OCI-LY1 (cell line): ENCODE results near the gene TARS2.

Experiments used
- H2AFZ ChIP-seq: fragments of 200-600 bp; sonication (generic), shearing (Covaris generic); 2 replicates; pipeline ENCODE4 v1.6.0; 2014; ENCODE audit warnings: antibody characterized with exemption, mild to moderate bottlenecking, low read length
- H3F3A ChIP-seq: fragments of 200-600 bp; sonication (generic), shearing (Covaris generic); 2 replicates; pipeline ENCODE4 v1.6.0; 2014; ENCODE audit warnings: mild to moderate bottlenecking, antibody characterized with exemption, low read length, moderate library complexity; ENCODE audit not compliant: insufficient read depth
- H3K27ac ChIP-seq: fragments of 200-600 bp; sonication (generic); 2 replicates; pipeline ENCODE4 v1.5.1; 2014; ENCODE audit warnings: low read length, mixed run types, mild to moderate bottlenecking, low read depth; ENCODE audit not compliant: poor library complexity, severe bottlenecking
- H3K27me3 ChIP-seq: fragments of 200-600 bp; sonication (generic); 2 replicates; pipeline ENCODE4 v1.6.0; 2014; ENCODE audit warnings: antibody characterized with exemption, mild to moderate bottlenecking, low read length, moderate library complexity; ENCODE audit not compliant: insufficient read depth
- H3K36me3 ChIP-seq: fragments of 200-600 bp; sonication (generic); 2 replicates; pipeline ENCODE4 v1.6.1; 2014; ENCODE audit warnings: mild to moderate bottlenecking, antibody characterized with exemption, low read length, moderate library complexity, mixed read lengths; ENCODE audit not compliant: insufficient read depth
- H3K4me1 ChIP-seq: fragments of 200-600 bp; sonication (generic); 2 replicates; pipeline ENCODE4 v1.5.1; 2014; ENCODE audit warnings: mild to moderate bottlenecking, low read length, moderate library complexity; ENCODE audit not compliant: insufficient read depth, severe bottlenecking
- H3K4me2 ChIP-seq: fragments of 200-600 bp; sonication (generic), shearing (Covaris generic); 2 replicates; pipeline ENCODE4 v1.6.1; 2014; ENCODE audit warnings: low read length
- H3K4me3 ChIP-seq: fragments of 200-600 bp; sonication (generic); 2 replicates; pipeline ENCODE4 v1.5.1; 2014; ENCODE audit warnings: low read length, low read depth, mild to moderate bottlenecking, mixed read lengths; ENCODE audit not compliant: poor library complexity, severe bottlenecking
- H3K79me2 ChIP-seq: fragments of 200-600 bp; shearing (Covaris generic); 2 replicates; pipeline ENCODE4 v1.6.1; 2016; ENCODE audit warnings: mixed run types, low read length, mixed read lengths; ENCODE audit not compliant: insufficient read depth
- H3K9ac ChIP-seq: fragments of 200-600 bp; sonication (generic), shearing (Covaris generic); 2 replicates; pipeline ENCODE4 v1.6.1; 2014; ENCODE audit warnings: mild to moderate bottlenecking, low read length, mixed read lengths
- H3K9me2 ChIP-seq: fragments of 200-600 bp; sonication (generic), shearing (Covaris generic); 2 replicates; pipeline ENCODE4 v1.6.1; 2014; ENCODE audit warnings: low read depth, mild to moderate bottlenecking, low read length, mixed read lengths
- H3K9me3 ChIP-seq: fragments of 200-600 bp; shearing (Covaris generic); 2 replicates; pipeline ENCODE4 v1.6.1; 2014; ENCODE audit warnings: low read length, mixed read lengths
- H4K20me1 ChIP-seq: fragments of 200-600 bp; sonication (generic), shearing (Covaris generic); 2 replicates; pipeline ENCODE4 v1.6.0; 2016; ENCODE audit warnings: mild to moderate bottlenecking, low read length; ENCODE audit not compliant: insufficient read depth
- CTCF ChIP-seq: fragments of 200-600 bp; sonication (generic), shearing (Covaris generic); IDR thresholded peaks from 2 replicates; pipeline ENCODE4 v1.5.1; 2017; ENCODE audit warnings: mild to moderate bottlenecking, antibody characterized with exemption, low read length, moderate library complexity, mixed read lengths
- EZH2 ChIP-seq: fragments of 200-600 bp; sonication (generic), shearing (Covaris generic); IDR thresholded peaks from 2 replicates; pipeline ENCODE4 v1.8.0; 2017; ENCODE audit warnings: borderline replicate concordance, mixed run types, mild to moderate bottlenecking, antibody characterized with exemption, low read length, moderate library complexity, mixed read lengths

Gene TARS2

GRCh38 chr1:150553392-150554085, 66.3 kb downstream of the TARS2 start:
- Histone ChIP-seq H3K79me2 (no peaks in the 10 kb centered on the region), H4K20me1 (no peaks in the 10 kb centered on the region), H3K4me3 (no peak overlapping the region), H3F3A (no peaks in the 10 kb centered on the region; the same call in 1 of the 2 replicates), H3K36me3 (no peaks in the 10 kb centered on the region), H3K9ac (no peak overlapping the region), H3K9me3 (no peaks in the 10 kb centered on the region), H2AFZ (no peak overlapping the region), H3K4me2 (no peak overlapping the region), H3K9me2 (no peaks in the 10 kb centered on the region), H3K27ac (no peak overlapping the region), H3K4me1 (peaks cover 4% of the 10 kb centered on the region), H3K27me3 (peaks cover 5% of the 10 kb centered on the region; the same call in 1 of the 2 replicates)
- TF ChIP-seq EZH2 (no peak), CTCF (no peak)

- Histone ChIP-seq H4K20me1 (no peaks in the 10 kb centered on the region), H2AFZ (no peak overlapping the region), H3K36me3 (no peaks in the 10 kb centered on the region), H3K9me3 (no peaks in the 10 kb centered on the region), H3K4me3 (no peak overlapping the region), H3F3A (no peaks in the 10 kb centered on the region; the same call in 1 of the 2 replicates), H3K9ac (no peak overlapping the region), H3K79me2 (no peaks in the 10 kb centered on the region), H3K9me2 (no peaks in the 10 kb centered on the region), H3K4me1 (no peaks in the 10 kb centered on the region), H3K27ac (no peak overlapping the region), H3K27me3 (peaks cover 5% of the 10 kb centered on the region; the same call in 1 of the 2 replicates), H3K4me2 (no peak overlapping the region)
- TF ChIP-seq CTCF, result no peak
- no peak for TF ChIP-seq EZH2
These were observed 66.8 kb downstream of the TARS2 start for GRCh38 chr1:150554086-150554452.

- peaks cover 5% of the 10 kb centered on the region; the same call in 1 of the 2 replicates for H3K27me3 ChIP-seq
- H3K4me3 ChIP-seq, result no peak overlapping the region
- H3K4me1 ChIP-seq, result peaks cover 6% of the 10 kb centered on the region
- H3K9ac ChIP-seq, result no peak overlapping the region
- no peaks in the 10 kb centered on the region for H3K36me3 ChIP-seq
- no peaks in the 10 kb centered on the region for H3K79me2 ChIP-seq
- TF ChIP-seq EZH2 (no peak), CTCF (no peak)
- no peak overlapping the region for H3K27ac ChIP-seq
- H3F3A ChIP-seq, result no peaks in the 10 kb centered on the region; the same call in 1 of the 2 replicates
- no peak overlapping the region for H3K4me2 ChIP-seq
- no peaks in the 10 kb centered on the region for H3K9me3 ChIP-seq
- no peak overlapping the region for H2AFZ ChIP-seq
- H3K9me2 ChIP-seq, result no peaks in the 10 kb centered on the region
- H4K20me1 ChIP-seq, result no peaks in the 10 kb centered on the region
These were observed 68.2 kb downstream of the TARS2 start for GRCh38 chr1:150555198-150555970.
